H1 (cell line): ENCODE results near the gene NLK. TPM values are rescaled to one million over a fixed set of nuclear protein-coding genes. Genes with fewer than 3 reads are reported as not detected.

Source experiments
- CHD7 ChIP-seq: fragments of 300-600 bp; sonication (generic); IDR thresholded peaks from 2 replicates; pipeline ENCODE4 v1.7.1; 2012; ENCODE audit warnings: low read length, moderate library complexity, mild to moderate bottlenecking, inconsistent platforms; ENCODE audit not compliant: insufficient replicate concordance
- polyA plus RNA-seq, 7 experiments: library from polyadenylated mRNA; depleted of rRNA in 3 of 7; stranded (reverse) in 5 of 7; unstranded in 2 of 7; fragments of >200 nt in 5 of 7; fragments of 200-250 nt in 2 of 7; gene quantifications; 1 replicate in 5 of 7; 2 replicates in 1 of 7; 4 replicates in 1 of 7; pipeline versions ENCODE4 v1.2.1 to v1.2.3, GENCODE V29; 2011 to 2013; ENCODE audit warnings: missing spikeins in 2 of 7, mixed read lengths in 2 of 7
- total RNA-seq: library from RNA; stranded (reverse); fragmentation: NEBNext Ultra II Directional; extraction: Animal tissue kit (Norgen Biotek cat#: 25700); gene quantifications from 2 replicates; pipeline ENCODE4 v1.2.1, GENCODE V29; 2021

The NLK gene
- total and polyA plus RNA-seq, 2 of the 8 experiments (the other 6 are each of a cell fraction or from before 2014, with no cell fraction given), result 30.8 to 49.9 TPM

GRCh38 chr17:28086519-28086918 lies 44.0 kb downstream of the NLK start (continued):
- TF ChIP-seq CHD7, result no peak
